Germinal center (tissue), 1 donor: ENCODE measurements around the gene SLC36A3.
"Not testable (repeated sequence)": the region's sequence is repeated elsewhere in the genome, so short reads cannot be mapped to it uniquely, and the experiment has no call there.

Experiments used
- DNase-seq: peaks from one replicate; pipeline ENCODE4 v3.0.0; 2012; ENCODE audit warnings: mixed read lengths, low spot score

Gene SLC36A3

GRCh38 chr5:151303666-151304065 lies at the start of gene SLC36A3:
Gene SLC36A3 (minus strand): TSS chr5:151303766. CDS start chr5:151303354, 412 bp downstream.
- no peak for DNase-seq

DNA sequence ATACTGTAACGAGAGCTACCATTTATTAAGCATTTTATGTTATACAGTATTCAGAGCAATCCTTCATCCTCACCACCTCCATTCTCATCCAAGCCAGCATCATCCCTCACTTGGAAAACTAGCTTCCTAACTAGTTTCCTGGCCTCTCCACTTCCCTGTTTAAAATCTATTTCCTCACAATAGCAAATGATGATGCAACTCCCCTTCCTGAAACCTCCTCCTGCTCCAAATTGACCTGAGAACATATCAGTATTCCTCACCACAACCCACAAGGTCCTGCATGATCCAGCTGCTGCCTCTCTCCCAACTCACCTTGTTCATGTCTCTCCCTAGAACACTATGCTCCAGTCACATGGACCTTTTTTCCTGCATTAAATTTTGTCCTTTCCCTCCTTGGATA lies 48.1 kb upstream of the SLC36A3 start:
- no peak for DNase-seq

DNA sequence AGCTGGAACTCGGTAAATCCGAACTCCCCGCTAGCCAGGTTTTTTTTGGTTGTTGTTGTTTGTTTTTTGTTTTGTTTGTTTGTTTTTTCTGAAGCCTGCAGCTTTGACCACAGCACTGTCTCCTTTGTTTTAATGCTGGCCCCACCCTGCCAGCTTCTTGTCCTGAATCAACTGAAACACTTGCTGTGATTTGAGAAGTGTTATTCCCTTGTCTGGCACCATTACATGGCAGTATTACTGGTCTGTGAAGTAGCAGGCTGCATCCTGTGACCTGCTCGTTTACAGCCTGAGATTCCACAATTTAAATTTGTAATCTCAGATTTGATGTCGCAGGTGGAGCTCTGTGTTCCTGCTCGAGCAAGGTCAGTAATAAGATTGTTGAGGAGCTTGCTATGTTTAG lies 45.2 kb upstream of the SLC36A3 start:
- no peak for DNase-seq

DNA sequence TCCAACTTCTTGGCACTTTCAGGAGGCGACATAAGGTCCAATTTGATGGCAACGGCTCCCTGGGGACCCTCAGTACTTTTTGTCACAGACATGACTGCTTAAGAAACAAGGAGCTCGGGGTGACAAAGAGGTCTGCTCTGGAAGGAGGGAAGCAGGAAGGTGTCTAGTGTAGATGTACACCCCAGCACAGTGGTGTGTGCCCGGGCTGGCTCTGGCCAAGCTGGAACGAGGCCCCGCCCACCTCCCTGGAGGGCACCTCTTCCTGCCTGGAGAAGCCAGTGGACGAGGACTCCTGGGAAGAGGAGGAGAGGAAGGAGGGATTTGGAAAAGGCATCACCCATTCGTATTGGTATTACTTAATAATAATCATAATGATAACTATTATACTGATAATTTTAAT lies 43.8 kb upstream of the SLC36A3 start, which contains the start of gene SLC36A2:
Gene SLC36A2 (minus strand): TSS at position 191 of the 400 bp plus-strand sequence. CDS start 99 bp downstream, at position 92.
- DNase-seq: no peak

- no peak for DNase-seq
Measured at GRCh38 chr5:151345808-151346478, 42.4 kb upstream of the SLC36A3 start.

DNA sequence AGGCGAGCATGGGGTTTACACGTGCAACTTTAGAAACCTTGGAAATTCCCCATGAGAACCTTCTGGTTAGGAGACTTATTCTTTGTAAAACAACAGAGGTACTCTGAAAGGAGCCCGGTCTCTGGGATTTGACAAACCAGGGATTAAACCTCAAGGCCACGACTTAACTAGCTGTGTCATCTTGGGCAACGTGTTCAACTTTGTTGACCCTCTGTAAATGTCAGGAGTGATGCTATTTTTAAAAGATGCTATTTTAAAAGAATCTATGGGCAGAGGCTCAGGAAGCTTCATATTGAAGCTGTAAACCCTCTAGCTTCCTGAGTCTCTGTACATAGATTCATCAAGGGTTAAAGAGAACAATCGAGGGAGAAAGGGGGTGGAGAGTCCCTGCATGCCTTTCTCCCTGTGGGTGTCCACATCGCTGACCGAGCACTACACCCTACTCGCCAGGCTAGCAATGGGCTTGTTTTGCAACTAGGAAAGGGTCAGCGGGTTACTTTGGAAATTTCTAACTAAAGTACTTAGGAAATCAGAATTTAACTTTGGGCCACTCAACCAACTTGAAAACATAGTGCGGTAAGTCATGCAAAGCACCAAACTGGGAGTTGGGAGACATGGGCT lies 41.7 kb upstream of the SLC36A3 start:
- DNase-seq: no peak

DNA sequence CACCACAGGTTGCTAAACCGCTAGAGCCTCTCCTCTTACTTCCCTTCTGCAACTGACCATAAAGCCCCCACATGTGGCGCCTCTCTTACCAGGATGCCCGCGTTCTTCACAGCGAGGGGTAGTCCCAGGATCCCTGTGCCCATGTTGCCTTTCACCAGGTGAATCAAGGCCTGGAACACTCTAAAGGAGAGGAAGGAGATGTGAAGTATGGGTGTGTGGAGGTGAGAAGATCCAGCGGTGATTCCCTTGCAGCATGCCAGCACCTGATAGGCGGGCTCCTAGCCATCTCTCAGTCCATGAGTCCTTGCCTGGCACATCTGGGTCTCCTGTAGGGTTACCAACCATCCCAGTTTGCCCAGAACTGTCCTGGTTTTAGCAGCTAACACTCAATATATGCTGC lies 40.5 kb upstream of the SLC36A3 start:
- DNase-seq: no peak

GRCh38 chr5:151340004-151340403 lies 36.4 kb upstream of the SLC36A3 start:
- DNase-seq: no peak

DNA sequence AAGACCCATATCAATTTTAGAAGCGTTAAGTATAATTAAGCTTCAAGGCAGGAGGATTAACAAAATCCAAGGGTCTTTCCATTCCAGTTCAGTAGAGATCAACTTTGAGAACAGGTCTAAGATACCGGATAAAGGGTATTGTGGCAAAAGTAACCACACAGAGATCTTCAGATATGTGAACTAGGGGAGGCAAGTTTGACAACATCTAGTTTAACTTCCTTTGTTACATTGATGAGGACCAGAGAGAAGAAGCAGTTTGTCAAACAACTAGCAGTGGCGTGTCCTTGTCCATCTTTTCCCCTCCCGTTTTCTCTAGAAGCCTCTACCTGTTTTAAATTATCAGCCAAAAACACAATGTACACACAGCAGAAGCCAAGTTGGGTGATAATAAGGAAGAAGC lies 35.2 kb upstream of the SLC36A3 start:
- no peak for DNase-seq

DNA sequence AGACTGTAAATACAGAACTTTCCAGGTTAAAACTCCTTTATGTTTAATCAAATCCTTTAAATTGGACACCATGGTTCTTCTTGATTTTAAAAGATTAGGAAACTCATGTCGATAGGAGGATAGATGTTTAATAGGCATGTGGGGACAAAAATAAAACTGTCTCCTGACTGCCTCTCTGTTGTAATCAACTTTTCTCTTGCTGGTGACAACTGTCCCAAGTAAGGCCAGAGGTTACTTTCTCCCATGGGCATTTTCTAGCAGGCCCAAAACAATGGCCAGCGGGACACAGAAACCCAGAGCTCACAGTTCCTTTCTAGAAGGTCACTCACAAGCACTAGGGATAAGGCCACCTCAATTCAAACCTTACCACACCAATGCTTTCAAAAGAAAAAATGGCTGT lies 29.3 kb upstream of the SLC36A3 start:
- DNase-seq: no peak

DNA sequence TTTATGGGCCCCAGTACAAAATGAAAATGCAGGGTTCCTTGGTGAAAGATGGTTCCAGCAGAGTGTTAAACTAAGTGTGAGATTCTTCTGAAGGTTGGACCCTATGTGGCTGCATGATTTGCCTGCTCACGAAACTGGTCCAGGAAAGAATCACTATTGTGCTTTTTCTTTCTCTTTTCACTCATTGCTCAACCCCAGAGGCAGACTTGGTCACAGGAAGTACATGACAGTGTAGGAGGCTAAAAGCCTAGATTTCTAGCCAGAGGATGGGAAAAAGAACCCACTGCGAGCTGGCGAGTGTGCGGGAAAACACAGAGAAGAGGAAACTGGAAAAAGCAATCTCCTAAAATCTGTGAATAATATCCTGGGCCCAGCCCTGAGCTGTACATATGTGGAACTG lies 25.2 kb upstream of the SLC36A3 start:
- DNase-seq: no peak

- no peak for DNase-seq
Measured at GRCh38 chr5:151327585-151327984, 24.0 kb upstream of the SLC36A3 start.

DNA sequence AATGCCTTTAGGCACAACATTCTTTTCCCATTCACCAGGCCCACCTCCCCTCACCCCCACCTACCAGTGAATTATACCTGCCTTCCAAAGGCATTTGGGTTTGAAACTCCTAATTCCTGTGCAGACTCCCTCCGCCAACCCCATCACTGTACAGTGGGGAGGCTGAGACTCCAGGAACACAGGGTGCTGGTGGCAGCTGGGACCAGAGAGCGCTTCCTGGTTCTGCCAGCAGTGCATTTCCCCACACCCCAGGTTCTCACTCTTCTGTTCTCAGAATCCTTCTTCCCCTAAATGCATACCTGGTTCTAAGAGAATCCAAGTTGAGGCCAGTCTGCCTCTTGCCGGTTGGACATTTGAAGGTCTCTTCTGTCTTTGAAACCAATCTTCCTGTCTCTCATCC lies 22.7 kb upstream of the SLC36A3 start:
- DNase-seq: no peak

GRCh38 chr5:151320481-151320880 lies 16.9 kb upstream of the SLC36A3 start:
- DNase-seq: no peak

GRCh38 chr5:151318850-151319732 lies 15.5 kb upstream of the SLC36A3 start:
- DNase-seq: peak; percentile 16

DNA sequence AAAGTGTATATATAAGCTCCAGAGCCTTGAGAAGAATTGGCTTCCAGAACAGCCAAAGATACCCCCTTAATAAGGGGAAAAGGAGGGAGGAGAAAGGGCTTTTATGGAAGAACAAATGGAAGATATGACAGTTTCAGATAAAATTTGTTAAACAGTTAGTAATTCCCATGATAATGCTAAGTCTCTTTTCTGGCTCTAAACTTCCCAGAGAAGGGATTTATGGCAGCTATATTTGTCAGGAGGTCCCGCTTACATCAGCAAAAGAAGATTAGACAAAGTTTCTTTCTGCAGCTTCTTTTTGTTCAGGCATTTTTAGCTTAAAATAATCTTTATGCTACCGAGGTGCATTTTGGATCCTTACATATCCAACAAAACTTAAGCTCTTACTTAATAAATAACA lies 14.3 kb upstream of the SLC36A3 start:
- no peak for DNase-seq

DNA sequence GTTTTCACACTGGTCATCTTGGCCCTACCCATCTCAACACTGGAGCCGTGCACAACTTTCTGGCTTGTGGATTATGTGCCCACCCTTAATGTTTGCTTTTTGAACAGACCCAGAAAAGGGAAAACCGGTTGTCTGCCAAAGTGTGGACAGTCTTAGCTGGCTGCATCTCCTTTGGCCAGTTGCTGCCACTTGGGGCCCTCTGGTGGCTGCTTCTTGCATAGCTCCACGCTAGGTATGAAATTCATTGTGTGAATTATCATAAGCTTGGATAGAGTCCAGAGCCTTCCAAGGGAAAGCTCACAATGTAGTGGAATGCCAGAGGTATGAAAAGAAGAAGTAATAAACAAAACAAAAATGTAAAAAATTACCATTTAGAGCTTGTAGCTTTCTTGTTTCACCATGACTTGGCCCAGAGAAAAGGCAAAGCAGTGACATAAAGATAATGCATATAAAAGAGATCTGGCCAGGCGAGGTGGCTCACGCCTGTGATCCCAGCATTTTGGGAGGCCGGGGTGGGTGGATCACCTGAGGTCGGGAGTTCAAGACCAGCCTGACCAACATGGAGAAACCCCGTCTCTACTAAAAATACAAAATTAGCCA lies 12.5 kb upstream of the SLC36A3 start:
- DNase-seq: peak; percentile 67

DNA sequence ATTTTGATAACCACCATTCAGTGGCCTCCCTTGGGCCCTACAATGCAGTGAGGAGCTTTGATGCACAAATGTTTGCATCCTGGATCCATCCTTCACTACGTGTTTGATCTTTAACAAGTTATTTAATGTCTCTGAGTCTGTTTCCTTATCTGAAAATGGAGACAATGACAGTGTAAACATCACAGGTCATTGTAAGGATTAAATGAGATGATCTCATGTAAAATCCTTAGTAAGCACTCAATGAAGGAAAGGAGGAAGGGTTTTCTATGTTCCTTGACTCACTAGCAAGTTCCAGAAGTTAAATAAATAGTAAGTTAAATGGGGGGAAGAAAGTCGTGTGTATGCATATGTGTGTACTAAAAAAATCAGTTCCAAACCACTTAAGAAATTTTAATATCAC lies 9.8 kb upstream of the SLC36A3 start:
- no peak for DNase-seq

DNA sequence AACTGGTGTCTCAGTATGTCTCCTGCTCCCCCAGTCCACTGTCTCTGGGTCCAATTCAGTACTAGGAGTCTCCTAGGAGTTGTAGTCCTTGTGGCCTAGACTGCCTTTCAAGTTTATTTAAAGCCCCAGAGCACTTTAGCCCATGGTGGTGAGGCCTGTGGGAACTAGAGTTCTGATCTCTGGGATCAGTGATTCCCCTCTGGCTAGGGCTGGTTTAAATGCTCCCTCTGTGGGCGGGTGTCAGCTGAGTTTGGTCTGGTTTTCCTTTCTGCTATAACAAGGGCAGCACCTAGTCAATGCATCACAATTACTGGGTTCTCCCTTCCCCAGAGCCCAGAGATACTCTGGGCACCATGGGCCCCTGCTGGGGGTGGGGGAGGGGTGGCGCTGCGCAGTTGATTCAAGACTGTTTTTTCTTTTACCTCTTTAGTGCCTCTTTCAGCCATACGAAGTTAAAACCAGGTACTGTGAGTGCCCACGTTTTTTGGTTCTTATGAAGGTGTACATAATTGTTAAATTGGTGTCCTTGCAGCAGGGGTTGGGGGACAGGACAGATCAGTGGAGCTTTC lies 9.3 kb upstream of the SLC36A3 start:
- no peak for DNase-seq

GRCh38 chr5:151310932-151311331 lies 7.4 kb upstream of the SLC36A3 start:
- no peak for DNase-seq

- not testable (repeated sequence) for DNase-seq
Measured at GRCh38 chr5:151309821-151310220, 6.3 kb upstream of the SLC36A3 start.

GRCh38 chr5:151309266-151309665 lies 5.7 kb upstream of the SLC36A3 start:
- not testable (repeated sequence) for DNase-seq
